HepG2 (cell line): ENCODE results near the gene CTCF. TPM values are rescaled to one million over a fixed set of nuclear protein-coding genes. Genes with fewer than 3 reads are reported as not detected.

ENCODE experiments used
- DMAP1 ChIP-seq: IDR thresholded peaks from 2 replicates; pipeline ENCODE4 v1.6.1; 2016
- ELF1 ChIP-seq: sonication (generic); formaldehyde crosslinking; IDR thresholded peaks from 2 replicates; pipeline ENCODE4 v1.4.0; 2020; ENCODE audit warnings: missing genetic modification reagents
- GRHL1 ChIP-seq: sonication (generic); formaldehyde crosslinking; conservative IDR thresholded peaks from 2 replicates; pipeline ENCODE4 v1.8.0; 2022; ENCODE audit warnings: missing genetic modification reagents
- IKZF4 ChIP-seq: sonication (generic); formaldehyde crosslinking; IDR thresholded peaks from 2 replicates; pipeline ENCODE4 v1.5.1; 2020; ENCODE audit warnings: borderline replicate concordance, mild to moderate bottlenecking, low read depth, missing genetic modification reagents; ENCODE audit errors: not compliant biosample characterization
- IRX3 ChIP-seq: sonication (generic); formaldehyde crosslinking; IDR thresholded peaks from 2 replicates; pipeline ENCODE4 v1.8.1; 2023; ENCODE audit warnings: mild to moderate bottlenecking, low read depth, missing genetic modification reagents, borderline replicate concordance
- NBN ChIP-seq: fragments of 450-650 bp; conservative IDR thresholded peaks from 2 replicates; pipeline ENCODE4 v1.6.1; 2017
- NFKB2 ChIP-seq: sonication (generic); formaldehyde crosslinking; IDR thresholded peaks from 2 replicates; pipeline ENCODE4 v1.4.0; 2020; ENCODE audit warnings: missing genetic modification reagents, borderline replicate concordance
- NR2C2 ChIP-seq: sonication (generic); formaldehyde crosslinking; IDR thresholded peaks from 2 replicates; pipeline ENCODE4 v1.4.0; 2020; ENCODE audit warnings: missing genetic modification reagents, mild to moderate bottlenecking, moderate library complexity, borderline replicate concordance
- REXO4 ChIP-seq: sonication (generic); formaldehyde crosslinking; IDR thresholded peaks from 2 replicates; pipeline ENCODE4 v1.8.0; 2022; ENCODE audit warnings: missing genetic modification reagents, mild to moderate bottlenecking, borderline replicate concordance
- SIX1 ChIP-seq: sonication (generic); formaldehyde crosslinking; IDR thresholded peaks from 2 replicates; pipeline ENCODE4 v1.4.0; 2020; ENCODE audit warnings: missing genetic modification reagents, borderline replicate concordance
- TAF1 ChIP-seq: sonication (generic); formaldehyde crosslinking; IDR thresholded peaks from 2 replicates; pipeline ENCODE4 v1.4.0; 2020; ENCODE audit warnings: missing genetic modification reagents
- YEATS4 ChIP-seq: sonication (generic); formaldehyde crosslinking; IDR thresholded peaks from 2 replicates; pipeline ENCODE4 v1.4.0; 2020; ENCODE audit warnings: missing genetic modification reagents, borderline replicate concordance
- ZBTB40 ChIP-seq, 2 experiments: fragments of 450-650 bp in 1 of 2; sonication (generic) in 1 of 2; formaldehyde crosslinking in 1 of 2; IDR thresholded peaks; 2 replicates each; pipeline versions ENCODE4 v1.6.1 to v1.8.0; 2016 to 2022; ENCODE audit warnings: antibody characterized with exemption in 1 of 2, mild to moderate bottlenecking in 1 of 2, missing genetic modification reagents in 1 of 2
- ZNF121 ChIP-seq: sonication (generic); formaldehyde crosslinking; IDR thresholded peaks from 2 replicates; pipeline ENCODE4 v1.5.0; 2020; ENCODE audit warnings: mild to moderate bottlenecking, missing genetic modification reagents
- ZNF383 ChIP-seq: sonication (generic); formaldehyde crosslinking; IDR thresholded peaks from 2 replicates; pipeline ENCODE4 v1.4.0; 2020; ENCODE audit warnings: missing genetic modification reagents, mild to moderate bottlenecking, borderline replicate concordance
- ZNF563 ChIP-seq: sonication (generic); formaldehyde crosslinking; IDR thresholded peaks from 2 replicates; pipeline ENCODE4 v1.8.0; 2022; ENCODE audit warnings: mild to moderate bottlenecking, moderate library complexity, missing genetic modification reagents
- ZNF652 ChIP-seq: IDR thresholded peaks from 2 replicates; pipeline ENCODE4 v1.6.1; 2016; ENCODE audit warnings: low read depth, borderline replicate concordance
- ZNF773 ChIP-seq: sonication (generic); formaldehyde crosslinking; IDR thresholded peaks from 2 replicates; pipeline ENCODE4 v1.4.0; 2020; ENCODE audit warnings: missing genetic modification reagents, borderline replicate concordance
- polyA plus RNA-seq, 8 experiments: library from polyadenylated mRNA; depleted of rRNA in 3 of 8; stranded (reverse) in 7 of 8; unstranded in 1 of 8; fragments of >200 nt; fragmentation: Illumina TruSeq in 4 of 8; extraction: Trizol in 4 of 8; gene quantifications; 2 replicates each; pipeline versions ENCODE4 v1.2.1 to v1.2.3, GENCODE V29; 2011 to 2016; ENCODE audit warnings: low read depth in 4 of 8, missing spikeins in 1 of 8, mixed read lengths in 1 of 8; ENCODE audit not compliant: insufficient read depth in 1 of 8
- total RNA-seq, 5 experiments: library from RNA; depleted of rRNA; stranded (reverse); fragments of >200 nt; fragmentation: Illumina TruSeq; extraction: Trizol; gene quantifications; 2 replicates each; pipeline ENCODE4 v1.2.3, GENCODE V29; 2016; ENCODE audit warnings: low read depth in 1 of 5

The CTCF gene
- total and polyA plus RNA-seq, 2 of the 13 experiments (the other 11 are each of a cell fraction or from before 2014, with no cell fraction given): 19.5 to 37.5 TPM

GRCh38 chr16:67666559-67667452 is 104.5 kb downstream of the CTCF start, which contains the start of the genes C16orf86 and ENKD1 (continued):
- TF ChIP-seq IRX3 (CRISPR knock-in tag) (no peak), ZNF773 (CRISPR knock-in tag) (no peak; the same call in 1 of the 2 replicates), REXO4 (CRISPR knock-in tag) (no peak; the same call in 1 of the 2 replicates), ZNF383 (CRISPR knock-in tag) (no peak), ZNF652 (CRISPR knock-in tag) (no peak), ZNF563 (peak; percentile 54; the same call in 1 of the 2 replicates), SIX1 (no peak), IKZF4 (CRISPR knock-in tag) (peak; percentile 76), GRHL1 (no peak), ELF1 (CRISPR knock-in tag) (peak; percentile 75), NR2C2 (CRISPR knock-in tag) (peak; percentile 100), NBN (no peak), ZBTB40 (IDR thresholded peaks at IDR 0.05) (no peak), ZBTB40 (CRISPR knock-in tag; IDR thresholded peaks at IDR 0.05) (no peak; the same call in 1 of the 2 replicates), YEATS4 (CRISPR knock-in tag) (peak; percentile 73; the same call in 1 of the 2 replicates), TAF1 (CRISPR knock-in tag) (peak; percentile 69), DMAP1 (0 out of 2 replicates have a peak, but pooled peaks have one; percentile 23), NFKB2 (peak; percentile 18; the same call in 1 of the 2 replicates), ZNF121 (CRISPR knock-in tag) (0 out of 2 replicates have a peak, but pooled peaks have one; percentile 7)
